HG03571 (cell line): ENCODE measurements around the gene RBM20.
A peak's percentile ranks its signal among the peaks of the same experiment; 100 is the strongest.

Experiments
- ATAC-seq: cut with Tn5 transposase; IDR thresholded peaks from one replicate; pipeline ENCODE4 v1.9.1; 2021; ENCODE audit not compliant: unreplicated experiment

The RBM20 gene

DNA sequence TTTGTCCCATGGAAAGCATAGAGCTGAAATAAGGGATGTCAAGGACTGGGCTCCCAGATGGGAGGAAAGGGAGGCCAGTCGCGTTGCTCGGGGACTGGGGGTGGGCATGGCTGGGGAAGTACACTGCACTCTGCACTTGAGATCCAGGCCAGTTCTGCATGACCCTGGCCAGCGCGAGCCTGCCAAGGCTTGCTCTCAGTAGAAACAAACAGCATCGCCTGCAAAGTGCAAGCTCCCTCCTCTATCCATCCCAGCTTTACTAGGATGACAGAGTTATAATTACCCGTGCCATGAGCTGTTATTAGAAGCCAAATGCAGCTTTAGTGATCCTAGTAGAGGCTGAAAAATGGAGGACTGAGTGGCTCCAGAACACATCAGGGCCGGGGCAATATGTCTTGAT, 183.7 kb downstream of the RBM20 start:
- ATAC-seq, result no peak

DNA sequence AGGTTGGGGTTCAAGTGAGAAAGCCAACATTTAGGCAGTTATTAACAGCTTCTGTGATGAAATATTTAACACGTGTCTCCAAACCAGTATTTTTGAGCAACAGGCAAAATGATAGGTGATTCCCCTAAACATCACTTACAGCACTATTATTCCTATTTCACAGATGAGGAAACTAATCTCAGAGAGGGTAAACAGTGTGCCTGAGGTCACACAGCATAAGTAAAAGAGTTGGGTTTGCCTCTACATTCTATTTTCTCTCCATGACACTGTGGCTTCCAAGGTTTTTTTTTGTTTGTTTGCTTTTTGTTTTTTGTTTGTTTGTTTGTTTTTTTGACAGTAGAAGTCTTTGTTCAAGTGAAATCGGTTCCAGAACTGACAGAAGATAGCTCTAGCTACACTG, 184.4 kb downstream of the RBM20 start:
- ATAC-seq, result no peak

GRCh38 chr10:110829721-110830410, 185.7 kb downstream of the RBM20 start:
- no peak for ATAC-seq

GRCh38 chr10:110833234-110833940, 189.3 kb downstream of the RBM20 start:
- ATAC-seq, result no peak

DNA sequence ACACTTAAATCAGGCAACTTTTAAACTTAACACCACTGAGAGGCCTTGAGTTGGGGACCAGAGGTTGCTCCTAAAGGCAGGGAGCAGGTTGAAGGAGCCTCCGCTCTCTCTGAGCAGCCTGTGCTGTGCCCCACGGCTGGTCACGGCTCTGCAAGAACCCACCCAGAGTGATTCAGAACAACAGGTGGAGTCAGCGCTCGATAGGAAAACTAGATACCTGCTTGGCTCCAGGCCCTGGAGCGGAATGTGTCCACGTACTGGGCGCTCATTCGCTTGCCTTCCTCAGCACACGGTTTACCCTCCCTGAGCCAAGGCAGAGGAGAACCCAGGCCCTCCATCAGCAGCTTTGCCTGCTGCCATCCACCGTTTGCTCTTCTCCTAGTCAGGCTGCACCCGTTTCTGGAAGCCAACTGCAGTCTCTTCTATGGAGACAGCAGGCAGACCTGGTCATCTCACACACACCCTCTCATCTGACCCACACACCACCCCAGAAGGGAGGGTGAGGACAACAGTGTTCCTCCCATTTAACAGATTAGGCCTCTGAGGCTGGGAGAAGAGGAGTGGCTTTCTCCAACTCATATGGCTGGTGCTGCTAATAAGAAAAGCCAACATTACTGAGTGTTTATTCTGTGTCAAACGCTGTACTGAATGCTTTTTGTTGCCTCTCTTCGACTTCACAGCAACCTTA, 189.9 kb downstream of the RBM20 start:
- ATAC-seq, result no peak

DNA sequence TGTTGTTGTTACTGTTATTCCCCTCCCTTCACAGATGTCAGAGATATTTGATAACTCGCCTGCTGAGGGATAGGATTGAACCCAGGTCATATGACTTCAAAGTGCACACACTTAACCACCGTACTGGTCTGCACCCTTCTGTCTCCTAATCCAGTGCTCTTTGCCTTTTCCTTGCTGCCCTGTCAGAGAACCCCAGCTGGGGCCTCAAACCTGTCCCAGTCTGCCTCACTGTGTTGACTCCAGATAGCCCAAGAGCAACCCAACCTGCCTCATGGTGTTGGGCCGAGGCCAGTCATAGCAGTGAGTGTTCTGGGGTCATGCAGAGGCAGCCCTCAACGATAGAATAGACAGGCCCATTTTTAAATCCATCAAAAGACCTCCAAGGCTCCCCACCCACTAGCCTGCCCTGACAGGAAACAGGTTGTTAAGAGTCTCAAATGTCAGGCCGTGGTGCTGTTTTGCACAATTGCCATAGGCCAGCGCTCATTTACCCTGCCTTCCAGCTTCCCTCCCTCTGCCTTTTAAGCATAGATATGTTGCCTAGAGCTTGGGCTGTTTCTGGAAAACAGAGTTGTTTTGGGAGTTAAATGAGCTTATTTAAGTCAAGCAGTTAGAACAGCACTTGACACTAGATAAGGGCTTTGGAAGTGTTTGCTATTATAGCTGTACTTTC, 190.6 kb downstream of the RBM20 start:
- no peak for ATAC-seq

GRCh38 chr10:110835841-110836240, 191.7 kb downstream of the RBM20 start:
- ATAC-seq, result no peak

GRCh38 chr10:110836706-110837105, 192.6 kb downstream of the RBM20 start:
- no peak for ATAC-seq

GRCh38 chr10:110837418-110838171, 193.5 kb downstream of the RBM20 start:
- ATAC-seq, result no peak

DNA sequence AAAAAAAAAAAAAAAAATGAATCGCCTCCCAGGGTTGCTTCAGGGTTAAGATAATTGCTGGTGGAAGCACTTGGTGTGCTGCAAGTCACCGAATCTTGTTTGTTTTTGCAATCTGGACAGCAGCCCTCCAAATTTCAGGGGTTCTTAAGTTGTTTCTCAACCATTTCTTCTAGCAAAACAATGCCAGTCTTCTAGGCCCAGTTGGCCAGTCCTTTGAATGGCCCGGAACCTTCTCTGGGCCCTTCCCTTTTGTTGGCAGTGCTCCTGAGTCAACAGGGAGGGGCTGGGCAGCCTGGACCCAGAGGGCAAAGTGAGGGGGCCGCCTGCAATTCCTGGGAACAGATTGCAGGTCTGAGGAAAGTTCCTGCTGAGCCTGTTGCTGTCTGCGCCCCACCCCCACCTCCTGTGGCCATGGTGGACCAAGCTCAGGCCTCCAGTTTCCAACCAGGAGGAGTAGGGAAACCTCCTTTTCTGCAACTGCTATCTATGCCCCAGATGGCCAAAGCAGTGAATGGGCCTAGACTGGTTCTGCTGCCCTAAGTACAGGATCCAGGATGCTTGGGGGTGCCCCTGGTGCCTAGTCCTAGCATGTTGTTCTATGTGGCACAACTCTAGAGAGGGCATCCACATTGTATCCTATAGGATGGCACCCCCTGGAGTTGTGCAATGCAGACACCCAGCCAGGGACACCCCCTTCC, 196.2 kb downstream of the RBM20 start:
- ATAC-seq, result no peak

GRCh38 chr10:110840923-110841428, 196.8 kb downstream of the RBM20 start:
- no peak for ATAC-seq

DNA sequence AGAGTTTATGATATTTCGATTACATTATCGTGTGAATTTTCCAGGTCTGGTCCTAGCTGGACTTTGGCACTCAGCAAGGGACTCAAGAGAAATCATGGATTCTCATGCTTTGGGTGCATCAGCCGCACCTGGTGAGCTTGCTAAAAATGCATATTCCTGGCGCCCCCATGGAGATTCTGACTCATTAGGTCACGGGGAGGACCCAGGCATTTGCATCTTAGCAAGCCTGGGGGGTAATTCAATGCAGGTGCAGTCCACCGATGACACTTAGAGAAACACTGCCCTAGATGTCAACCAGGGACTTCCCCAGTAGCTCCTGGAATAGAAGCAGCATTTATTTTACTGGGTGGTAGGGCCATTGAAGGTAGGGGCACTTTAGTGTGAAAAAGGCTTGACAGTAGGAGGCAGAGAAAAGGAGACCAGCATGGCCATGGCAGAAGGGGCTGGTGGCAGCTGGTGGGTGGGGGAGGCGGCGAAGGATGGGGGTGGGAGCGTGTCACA, 197.7 kb downstream of the RBM20 start:
- ATAC-seq, result peak; percentile 51

- ATAC-seq, result no peak
These were observed 198.3 kb downstream of the RBM20 start for GRCh38 chr10:110842326-110842904.

GRCh38 chr10:110843031-110843430, 198.9 kb downstream of the RBM20 start:
- ATAC-seq, result peak; percentile 82

DNA sequence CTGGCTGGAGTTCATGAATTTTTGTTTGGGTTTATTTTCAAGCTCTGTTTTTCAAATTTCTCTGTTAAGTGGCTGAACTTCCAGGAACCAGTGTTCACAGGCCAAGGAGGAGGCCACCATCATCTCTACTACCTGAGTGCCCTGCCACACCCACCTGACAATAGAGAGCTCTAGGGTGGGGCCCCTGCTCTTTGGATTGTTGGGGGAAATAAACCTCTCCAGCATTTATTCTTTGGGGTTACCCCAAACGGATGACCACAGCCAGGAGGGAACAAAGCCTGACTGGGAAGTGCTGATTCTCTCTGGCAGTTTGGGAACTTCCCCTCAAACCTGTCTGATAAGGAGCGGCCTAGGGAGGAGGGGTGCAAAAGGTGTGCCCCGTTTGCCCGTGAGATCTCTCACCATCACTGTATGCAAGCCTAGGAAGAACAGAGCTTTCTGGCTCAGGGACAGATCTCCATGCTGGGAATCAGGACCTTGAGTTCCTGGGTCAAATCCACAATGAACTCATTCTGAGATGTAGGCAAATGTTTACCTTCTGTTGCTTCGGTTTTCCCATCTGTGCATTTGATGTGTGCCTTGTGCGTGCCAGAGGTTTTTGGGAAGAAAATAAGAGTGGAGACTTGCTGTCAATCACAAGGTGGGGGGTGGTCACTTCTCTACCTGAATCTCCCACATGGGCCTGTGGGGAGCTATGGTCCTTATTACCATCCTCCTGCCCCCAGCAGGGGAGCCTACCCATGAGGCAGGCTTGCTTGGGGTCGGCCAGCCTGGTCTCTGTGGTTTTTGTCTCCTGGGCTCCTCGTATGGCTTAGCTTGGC, 199.9 kb downstream of the RBM20 start:
- no peak for ATAC-seq

DNA sequence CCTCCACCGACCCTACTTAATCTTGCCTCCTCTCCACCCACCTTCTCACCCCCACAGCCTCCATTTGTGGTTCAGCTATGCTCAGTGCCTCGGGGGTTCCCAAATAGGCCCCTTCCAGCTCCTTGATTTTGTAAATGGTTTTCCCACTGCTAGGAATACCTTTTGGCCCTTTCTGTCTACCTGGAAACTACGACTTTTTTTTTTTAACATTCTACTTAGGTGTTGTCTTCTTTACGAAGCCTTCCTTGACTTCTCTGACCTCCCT, 200.4 kb downstream of the RBM20 start:
- ATAC-seq, result no peak

DNA sequence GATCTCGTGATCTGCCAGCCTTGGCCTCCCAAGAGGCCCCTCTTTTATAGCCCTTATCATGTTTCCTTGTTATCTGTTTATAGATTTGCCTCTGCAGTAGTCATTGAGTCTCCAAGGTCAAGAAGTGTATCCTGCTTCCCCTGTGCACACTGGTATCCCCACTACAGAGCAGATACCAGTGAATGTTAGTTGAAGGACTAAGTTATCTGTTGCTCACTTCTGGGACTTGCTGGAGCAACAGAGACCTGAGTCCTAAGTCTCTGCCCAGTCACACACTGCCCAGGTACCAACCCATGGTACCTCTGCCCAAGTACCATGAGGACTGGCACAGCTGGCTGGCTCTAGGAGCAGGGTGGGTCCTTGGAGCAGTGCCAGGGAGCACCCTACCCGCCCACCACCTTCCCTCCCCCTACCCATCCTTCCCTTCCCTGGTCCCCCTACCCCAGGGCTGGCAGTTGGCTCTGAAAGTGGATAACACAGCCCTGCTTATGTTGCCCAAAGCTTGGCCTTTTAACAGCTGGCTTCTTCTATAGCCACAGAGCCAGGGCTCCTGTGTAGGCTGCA, 201.1 kb downstream of the RBM20 start:
- ATAC-seq, result no peak

DNA sequence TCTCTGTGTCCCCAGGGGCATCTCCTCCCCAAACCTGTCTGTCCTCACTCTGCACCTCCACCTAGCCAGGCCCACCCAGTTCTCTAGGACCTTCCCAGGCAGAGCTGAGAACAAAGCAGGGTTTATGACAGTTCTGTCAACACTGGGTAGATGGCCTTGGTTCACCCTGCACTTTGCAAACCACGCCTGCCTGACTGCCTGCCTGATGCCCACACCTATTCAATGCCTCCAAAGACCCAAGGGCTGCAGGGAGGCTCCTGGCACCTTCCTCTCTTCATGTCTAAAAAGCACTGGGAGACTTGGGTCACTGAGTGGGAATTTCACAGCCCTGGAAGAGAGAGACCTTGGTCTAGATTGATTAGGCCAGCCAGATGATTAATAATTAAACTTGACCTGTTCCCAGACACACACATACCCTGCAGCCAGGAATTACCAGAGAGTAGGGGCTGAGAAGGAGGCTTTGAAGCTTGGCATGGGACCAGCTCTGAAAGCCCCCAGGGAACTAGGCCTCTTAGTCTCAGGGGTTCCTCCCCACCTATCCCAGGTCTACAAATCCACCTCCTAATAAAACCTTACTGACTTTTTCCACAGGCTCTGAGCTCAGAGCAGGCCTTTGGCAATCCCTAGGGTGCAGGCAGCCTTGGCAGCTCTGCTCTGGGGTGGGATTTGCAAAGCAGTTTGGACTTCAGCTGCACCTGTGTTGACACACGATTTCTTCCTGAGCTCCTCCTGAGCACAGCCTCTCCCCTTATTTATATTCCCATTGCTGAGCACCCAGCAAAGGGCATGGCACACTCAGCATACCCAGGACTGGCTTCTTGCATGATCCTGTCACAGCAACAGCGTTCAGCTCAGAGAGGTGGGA, 201.9 kb downstream of the RBM20 start:
- no peak for ATAC-seq
